MM.1S (cell line): Measurements from ENCODE around the gene CGB7.

Experiments used
- EZH2phosphoT487 ChIP-seq: fragments of 300-600 bp; sonication (generic); IDR thresholded peaks from 2 replicates; pipeline ENCODE4 v1.6.1; 2018; ENCODE audit warnings: antibody characterized with exemption, low read length
- TF ChIP-seq, protein P1 (sequence below): fragments of 300-600 bp; sonication (generic); IDR thresholded peaks from 2 replicates; pipeline ENCODE4 v1.5.1; 2016; ENCODE audit warnings: antibody characterized with exemption, low read length, mixed read lengths

GRCh38 chr19:49014123-49014869 is 43.3 kb downstream of the CGB7 start:
- TF ChIP-seq, protein P1, sequence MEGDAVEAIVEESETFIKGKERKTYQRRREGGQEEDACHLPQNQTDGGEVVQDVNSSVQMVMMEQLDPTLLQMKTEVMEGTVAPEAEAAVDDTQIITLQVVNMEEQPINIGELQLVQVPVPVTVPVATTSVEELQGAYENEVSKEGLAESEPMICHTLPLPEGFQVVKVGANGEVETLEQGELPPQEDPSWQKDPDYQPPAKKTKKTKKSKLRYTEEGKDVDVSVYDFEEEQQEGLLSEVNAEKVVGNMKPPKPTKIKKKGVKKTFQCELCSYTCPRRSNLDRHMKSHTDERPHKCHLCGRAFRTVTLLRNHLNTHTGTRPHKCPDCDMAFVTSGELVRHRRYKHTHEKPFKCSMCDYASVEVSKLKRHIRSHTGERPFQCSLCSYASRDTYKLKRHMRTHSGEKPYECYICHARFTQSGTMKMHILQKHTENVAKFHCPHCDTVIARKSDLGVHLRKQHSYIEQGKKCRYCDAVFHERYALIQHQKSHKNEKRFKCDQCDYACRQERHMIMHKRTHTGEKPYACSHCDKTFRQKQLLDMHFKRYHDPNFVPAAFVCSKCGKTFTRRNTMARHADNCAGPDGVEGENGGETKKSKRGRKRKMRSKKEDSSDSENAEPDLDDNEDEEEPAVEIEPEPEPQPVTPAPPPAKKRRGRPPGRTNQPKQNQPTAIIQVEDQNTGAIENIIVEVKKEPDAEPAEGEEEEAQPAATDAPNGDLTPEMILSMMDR, result no peak
- TF ChIP-seq EZH2phosphoT487, result no peak
